ENCODE measurements around the gene TRABD2A.
"Not testable (repeated sequence)": the region's sequence is repeated elsewhere in the genome, so short reads cannot be mapped to it uniquely, and the experiment has no call there.

GRCh38 chr2:84773562-84773961 lies 107.3 kb downstream of the TRABD2A start:
- TF ChIP-seq CTCF, POLR2A (IDR thresholded peaks at IDR 0.05): not testable (repeated sequence)

Data from body of pancreas (tissue), 4 donors.